ENCODE results near the gene SLC9A8. TPM values are rescaled to one million over a fixed set of nuclear protein-coding genes. Genes with fewer than 3 reads are reported as not detected.

The SLC9A8 gene
- total and polyA plus RNA-seq, 2 experiments from 2014 or later: 4.2 to 5.0 TPM

- Histone ChIP-seq H3K9me2 (ENCODE audit: insufficient read depth) (no peaks in the 10 kb centered on the region), H3K27ac (0 out of 2 replicates have a peak overlapping the region, but pooled peaks have one; percentile 9)
- 22 to 25% methylated on average over 2 of the region's 2 CpGs for WGBS, 2 experiments (ENCODE audit: low coverage in 1 of 2, low lambda C conversion rate in 2 of 2, missing lambda C conversion rate in 2 of 2)
Observed at GRCh38 chr20:49821870-49822331, 9.3 kb downstream of the SLC9A8 start.

GRCh38 chr20:49823152-49823847 is 10.7 kb downstream of the SLC9A8 start:
- Histone ChIP-seq H4K20me1 (ENCODE audit: insufficient read depth) (no peaks in the 10 kb centered on the region), H3K27me3 (replicated peaks; ENCODE audit: insufficient read depth) (no peaks in the 10 kb centered on the region), H3K9me3 (ENCODE audit: low read depth) (no peaks in the 10 kb centered on the region), H3F3A (ENCODE audit: insufficient read depth) (peaks cover 23% of the 10 kb centered on the region), H3K9ac (no peak overlapping the region), H3K4me1 (ENCODE audit: insufficient read depth) (peaks cover 28% of the 10 kb centered on the region), H3K4me2 (ENCODE audit: unreplicated experiment) (no peak overlapping the region), H3K79me2 (ENCODE audit: insufficient read depth) (peaks cover 7% of the 10 kb centered on the region; the same call in 1 of the 2 replicates), H2AFZ (no peak overlapping the region), H3K27ac (no peak overlapping the region), H3K4me3 (no peak overlapping the region), H3K9me2 (ENCODE audit: insufficient read depth) (no peaks in the 10 kb centered on the region), H3K36me3 (ENCODE audit: low read depth) (peaks cover 11% of the 10 kb centered on the region; the same call in 1 of the 2 replicates)
- in situ Hi-C loops (cut with MboI): no loop called here
- WGBS, 2 experiments (ENCODE audit: low coverage in 1 of 2, low lambda C conversion rate in 2 of 2, missing lambda C conversion rate in 2 of 2): 64 to 79% methylated on average over 2 of the region's 2 CpGs
- TF ChIP-seq EZH2 (IDR thresholded peaks at IDR 0.05; ENCODE audit: insufficient read depth, poor library complexity, severe bottlenecking): no peak
- TF ChIP-seq EZH2phosphoT487 (IDR thresholded peaks at IDR 0.05; ENCODE audit: insufficient read depth, low read depth): no peak
- no peak for DNase-seq

More at GRCh38 chr20:49821870-49822331, 9.3 kb downstream of the SLC9A8 start:
- H3K79me2 ChIP-seq (ENCODE audit: insufficient read depth): peaks cover 7% of the 10 kb centered on the region; the same call in 1 of the 2 replicates
- in situ Hi-C loops (cut with MboI): no loop called here
- peak; percentile 75 for DNase-seq
- peak overlapping the region; percentile 18 for H3K4me2 ChIP-seq (ENCODE audit: unreplicated experiment)
- H3K27me3 ChIP-seq (replicated peaks; ENCODE audit: insufficient read depth): no peaks in the 10 kb centered on the region
- no peak overlapping the region for H2AFZ ChIP-seq
- H4K20me1 ChIP-seq (ENCODE audit: insufficient read depth): no peaks in the 10 kb centered on the region
- H3K9ac ChIP-seq: no peak overlapping the region
- TF ChIP-seq EZH2 (IDR thresholded peaks at IDR 0.05; ENCODE audit: insufficient read depth, poor library complexity, severe bottlenecking) (no peak), EZH2phosphoT487 (IDR thresholded peaks at IDR 0.05; ENCODE audit: insufficient read depth, low read depth) (no peak)
- peaks cover 28% of the 10 kb centered on the region for H3K4me1 ChIP-seq (ENCODE audit: insufficient read depth)
- peaks cover 23% of the 10 kb centered on the region for H3F3A ChIP-seq (ENCODE audit: insufficient read depth)
- no peaks in the 10 kb centered on the region for H3K9me3 ChIP-seq (ENCODE audit: low read depth)
- H3K4me3 ChIP-seq: no peak overlapping the region
- H3K36me3 ChIP-seq (ENCODE audit: low read depth): peaks cover 11% of the 10 kb centered on the region; the same call in 1 of the 2 replicates

GRCh38 chr20:49824206-49824605 is 11.6 kb downstream of the SLC9A8 start:
- 53 to 60% methylated on average over 2 of the region's 2 CpGs for WGBS, 2 experiments (ENCODE audit: low coverage in 1 of 2, low lambda C conversion rate in 2 of 2, missing lambda C conversion rate in 2 of 2)
- Histone ChIP-seq H3K27me3 (replicated peaks; ENCODE audit: insufficient read depth) (no peaks in the 10 kb centered on the region), H3F3A (ENCODE audit: insufficient read depth) (peaks cover 23% of the 10 kb centered on the region), H3K9me3 (ENCODE audit: low read depth) (no peaks in the 10 kb centered on the region), H3K4me3 (no peak overlapping the region), H3K9ac (no peak overlapping the region), H3K9me2 (ENCODE audit: insufficient read depth) (no peaks in the 10 kb centered on the region), H4K20me1 (ENCODE audit: insufficient read depth) (no peaks in the 10 kb centered on the region), H3K79me2 (ENCODE audit: insufficient read depth) (no peaks in the 10 kb centered on the region), H3K4me2 (ENCODE audit: unreplicated experiment) (peak overlapping the region; percentile 41), H3K4me1 (ENCODE audit: insufficient read depth) (peaks cover 28% of the 10 kb centered on the region), H2AFZ (no peak overlapping the region), H3K27ac (peak overlapping the region; percentile 32; the same call in 1 of the 2 replicates), H3K36me3 (ENCODE audit: low read depth) (peaks cover 7% of the 10 kb centered on the region; the same call in 1 of the 2 replicates)
- TF ChIP-seq EZH2phosphoT487 (IDR thresholded peaks at IDR 0.05; ENCODE audit: insufficient read depth, low read depth): no peak
- no peak for TF ChIP-seq EZH2 (IDR thresholded peaks at IDR 0.05; ENCODE audit: insufficient read depth, poor library complexity, severe bottlenecking)
- in situ Hi-C loops (cut with MboI): no loop called here
- peak; percentile 71 for DNase-seq

GRCh38 chr20:49825521-49826033 is 12.9 kb downstream of the SLC9A8 start:
- 83 to 84% methylated on average over 7 of the region's 7 CpGs for WGBS, 2 experiments (ENCODE audit: low coverage in 1 of 2, low lambda C conversion rate in 2 of 2, missing lambda C conversion rate in 2 of 2)
- DNase-seq: no peak
- in situ Hi-C loops (cut with MboI): loop anchor here (25.0 kb wide), 1 partner anchor 488 kb away; no protein-coding TSS in a partner anchor
- Histone ChIP-seq H3K9me3 (ENCODE audit: low read depth) (no peaks in the 10 kb centered on the region), H3K27me3 (replicated peaks; ENCODE audit: insufficient read depth) (no peaks in the 10 kb centered on the region), H3K9ac (no peak overlapping the region), H3K4me1 (ENCODE audit: insufficient read depth) (peaks cover 28% of the 10 kb centered on the region), H3K4me2 (ENCODE audit: unreplicated experiment) (no peak overlapping the region), H3K4me3 (no peak overlapping the region), H3K27ac (no peak overlapping the region), H3K79me2 (ENCODE audit: insufficient read depth) (no peaks in the 10 kb centered on the region), H4K20me1 (ENCODE audit: insufficient read depth) (no peaks in the 10 kb centered on the region), H3K36me3 (ENCODE audit: low read depth) (no peaks in the 10 kb centered on the region; the same call in 1 of the 2 replicates), H3K9me2 (ENCODE audit: insufficient read depth) (no peaks in the 10 kb centered on the region), H2AFZ (no peak overlapping the region), H3F3A (ENCODE audit: insufficient read depth) (peaks cover 23% of the 10 kb centered on the region)
- TF ChIP-seq EZH2 (IDR thresholded peaks at IDR 0.05; ENCODE audit: insufficient read depth, poor library complexity, severe bottlenecking) (no peak), EZH2phosphoT487 (IDR thresholded peaks at IDR 0.05; ENCODE audit: insufficient read depth, low read depth) (no peak)
